NT2/D1 (cell line): ENCODE data around the gene WRNIP1.

Experiments
- DNase-seq: peaks from one replicate; pipeline ENCODE4 v3.0.0-alpha.2; 2011; ENCODE audit warnings: low read depth, low spot score
- H3K27me3 ChIP-seq: 2 replicates; pipeline ENCODE4 v1.6.0; 2011; ENCODE audit warnings: mild to moderate bottlenecking; ENCODE audit not compliant: insufficient read length, insufficient read depth
- H3K36me3 ChIP-seq: 2 replicates; pipeline ENCODE4 v1.6.1; 2011; ENCODE audit warnings: mild to moderate bottlenecking, low read length, mixed read lengths; ENCODE audit not compliant: insufficient read depth, insufficient read length
- H3K4me1 ChIP-seq: 2 replicates; pipeline ENCODE4 v1.5.1; 2011; ENCODE audit not compliant: insufficient read depth, insufficient read length
- H3K4me3 ChIP-seq: 2 replicates; pipeline ENCODE4 v1.5.1; 2011; ENCODE audit warnings: low read depth; ENCODE audit not compliant: insufficient read length
- H3K9ac ChIP-seq: 2 replicates; pipeline ENCODE4 v1.6.0; 2011; ENCODE audit warnings: low read depth; ENCODE audit not compliant: insufficient read length
- H3K9me3 ChIP-seq: 2 replicates; pipeline ENCODE4 v1.5.1; 2011; ENCODE audit warnings: mild to moderate bottlenecking, low read length; ENCODE audit not compliant: insufficient read depth
- SUZ12 ChIP-seq: IDR thresholded peaks from 2 replicates; pipeline ENCODE4 v1.6.1; 2011; ENCODE audit not compliant: insufficient read length, insufficient read depth; ENCODE audit errors: extremely low read depth
- YY1 ChIP-seq: IDR thresholded peaks from 2 replicates; pipeline ENCODE4 v1.6.1; 2011; ENCODE audit not compliant: insufficient read length, insufficient read depth
- ZNF274 ChIP-seq: IDR thresholded peaks from 2 replicates; pipeline ENCODE4 v1.6.1; 2011; ENCODE audit warnings: mild to moderate bottlenecking, low read depth, low read length

Gene WRNIP1

GRCh38 chr6:2765896-2766766 is 938 bp downstream of the WRNIP1 start:
- TF ChIP-seq YY1 (no peak), SUZ12 (no peak), ZNF274 (no peak)
- peaks cover 26% of the 10 kb centered on the region for H3K36me3 ChIP-seq
- DNase-seq: no peak

GRCh38 chr6:2766767-2767656 is 1.8 kb downstream of the WRNIP1 start:
- Histone ChIP-seq H3K36me3 (peaks cover 31% of the 10 kb centered on the region), H3K27me3 (no peaks in the 10 kb centered on the region), H3K9ac (peak overlapping the region; percentile 92), H3K9me3 (0 out of 2 replicates have a peak, but pooled peaks cover 4% of the 10 kb centered on the region), H3K4me1 (peaks cover 2% of the 10 kb centered on the region), H3K4me3 (peak overlapping the region; percentile 83)
- no peak for TF ChIP-seq YY1
- TF ChIP-seq SUZ12: no peak
- TF ChIP-seq ZNF274: no peak
- DNase-seq: no peak

More at GRCh38 chr6:2765896-2766766, 938 bp downstream of the WRNIP1 start:
- Histone ChIP-seq H3K4me1 (peaks cover 2% of the 10 kb centered on the region), H3K9ac (peak overlapping the region; percentile 92), H3K9me3 (0 out of 2 replicates have a peak, but pooled peaks cover 4% of the 10 kb centered on the region), H3K4me3 (peak overlapping the region; percentile 83), H3K27me3 (no peaks in the 10 kb centered on the region)

DNA sequence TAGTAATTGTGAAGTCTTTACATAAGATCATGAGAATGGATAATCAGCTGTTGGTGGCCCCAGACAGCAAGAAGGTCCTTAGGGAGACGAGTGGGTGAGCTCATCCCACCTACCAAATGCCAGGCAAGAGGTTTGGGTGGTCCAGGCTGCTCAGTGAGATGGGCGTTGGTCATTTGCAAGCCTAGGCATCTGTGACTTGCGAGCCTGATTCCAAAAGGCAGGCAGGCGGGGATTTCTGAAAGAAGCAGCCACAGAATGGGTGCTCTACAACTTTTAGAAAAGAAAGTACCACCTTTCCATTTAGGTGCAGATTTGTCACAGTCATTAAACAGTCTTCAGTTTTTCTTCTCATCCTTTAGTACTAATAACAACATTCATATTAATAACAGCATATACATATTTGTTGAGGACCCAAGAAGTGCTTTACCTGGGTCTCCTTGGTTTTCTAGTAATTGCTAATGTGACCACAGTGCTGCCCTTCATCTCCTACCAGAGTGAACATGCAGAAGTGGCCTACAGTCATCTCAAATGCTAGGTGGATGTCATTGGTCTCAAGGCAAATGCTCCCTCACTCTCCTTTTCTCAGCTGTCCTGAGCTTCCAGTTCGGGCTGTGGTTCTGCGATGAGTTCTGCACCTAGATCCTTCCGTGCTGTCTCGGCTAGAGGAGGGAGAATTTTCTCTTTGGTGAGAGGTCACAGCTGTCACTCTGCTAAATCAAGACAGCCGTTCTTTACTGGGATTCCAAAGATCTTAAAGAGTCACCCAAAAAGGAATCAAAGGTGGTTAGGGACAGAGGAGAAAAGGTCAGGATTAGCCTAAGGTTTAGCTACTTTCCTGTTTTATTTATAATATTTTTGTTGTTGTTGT is 2.7 kb downstream of the WRNIP1 start:
- peaks cover 2% of the 10 kb centered on the region for H3K4me1 ChIP-seq
- H3K9ac ChIP-seq: peak overlapping the region; percentile 44

DNA sequence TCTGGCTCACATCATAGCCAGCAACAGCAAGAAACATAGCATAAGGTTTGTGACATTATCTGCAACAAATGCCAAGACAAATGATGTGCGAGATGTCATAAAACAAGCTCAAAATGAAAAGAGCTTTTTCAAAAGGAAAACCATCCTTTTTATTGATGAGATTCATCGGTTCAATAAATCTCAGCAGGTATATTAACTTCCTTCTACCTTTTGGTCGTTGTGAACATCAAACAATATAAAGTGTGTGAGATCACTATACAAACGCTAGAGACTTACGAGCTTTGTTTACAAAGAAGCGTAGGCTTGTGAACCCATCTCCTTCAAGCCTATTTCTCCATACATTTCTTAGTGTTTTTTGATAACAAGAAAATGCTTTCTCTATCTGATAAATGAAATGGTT is 3.5 kb downstream of the WRNIP1 start:
- no peak overlapping the region for H3K4me3 ChIP-seq
- DNase-seq: no peak
- peaks cover 45% of the 10 kb centered on the region for H3K36me3 ChIP-seq
- no peaks in the 10 kb centered on the region for H3K27me3 ChIP-seq
- H3K9ac ChIP-seq: no peak overlapping the region
- H3K4me1 ChIP-seq: peaks cover 2% of the 10 kb centered on the region
- TF ChIP-seq ZNF274 (no peak), YY1 (no peak), SUZ12 (no peak)
- no peaks in the 10 kb centered on the region for H3K9me3 ChIP-seq

More for the DNA sequence above, 2.7 kb downstream of the WRNIP1 start:
- Histone ChIP-seq H3K9me3 (0 out of 2 replicates have a peak, but pooled peaks cover 1% of the 10 kb centered on the region), H3K27me3 (no peaks in the 10 kb centered on the region), H3K36me3 (peaks cover 37% of the 10 kb centered on the region), H3K4me3 (peak overlapping the region; percentile 83)
- no peak for DNase-seq
- TF ChIP-seq YY1: no peak
- no peak for TF ChIP-seq SUZ12
- TF ChIP-seq ZNF274: no peak

DNA sequence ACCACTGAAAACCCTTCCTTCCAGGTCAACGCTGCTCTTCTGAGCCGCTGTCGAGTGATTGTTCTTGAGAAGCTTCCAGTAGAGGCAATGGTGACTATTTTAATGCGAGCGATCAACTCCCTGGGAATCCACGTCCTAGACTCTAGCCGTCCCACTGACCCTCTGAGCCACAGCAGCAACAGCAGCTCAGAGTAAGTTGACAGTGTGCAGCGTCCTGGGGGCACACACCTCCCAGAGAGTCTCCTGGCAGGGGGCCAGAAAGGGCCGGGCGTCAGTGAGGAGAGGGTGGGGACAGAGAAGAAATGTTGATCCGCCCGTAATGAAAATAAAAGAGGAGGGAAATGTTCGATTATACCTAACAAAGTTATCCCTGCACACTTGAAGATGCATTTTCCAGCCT is 5.0 kb downstream of the WRNIP1 start:
- Histone ChIP-seq H3K9ac (no peak overlapping the region), H3K4me3 (no peak overlapping the region), H3K36me3 (peaks cover 59% of the 10 kb centered on the region), H3K9me3 (no peaks in the 10 kb centered on the region), H3K27me3 (no peaks in the 10 kb centered on the region), H3K4me1 (peaks cover 2% of the 10 kb centered on the region)
- TF ChIP-seq SUZ12 (no peak), YY1 (no peak), ZNF274 (no peak)
- DNase-seq: no peak

GRCh38 chr6:2771079-2771478 is 5.9 kb downstream of the WRNIP1 start:
- Histone ChIP-seq H3K9me3 (no peaks in the 10 kb centered on the region), H3K4me3 (no peak overlapping the region), H3K4me1 (peaks cover 2% of the 10 kb centered on the region), H3K27me3 (no peaks in the 10 kb centered on the region), H3K36me3 (peaks cover 64% of the 10 kb centered on the region), H3K9ac (no peak overlapping the region)
- TF ChIP-seq ZNF274: no peak
- TF ChIP-seq SUZ12: no peak
- no peak for TF ChIP-seq YY1
- DNase-seq: no peak
